HG03442 (cell line): ENCODE measurements around the gene TMEM18.
"Not testable (repeated sequence)": the region's sequence is repeated elsewhere in the genome, so short reads cannot be mapped to it uniquely, and the experiment has no call there.

Experiments used
- ATAC-seq: cut with Tn5 transposase; IDR thresholded peaks from one replicate; pipeline ENCODE4 v1.9.1; 2021; ENCODE audit warnings: mild to moderate bottlenecking, moderate library complexity; ENCODE audit not compliant: unreplicated experiment

Gene TMEM18

GRCh38 chr2:694174-694573, 17.0 kb upstream of the TMEM18 start:
- ATAC-seq, result no peak

GRCh38 chr2:693606-694005, 16.4 kb upstream of the TMEM18 start:
- no peak for ATAC-seq

- ATAC-seq, result no peak
These were observed 15.6 kb upstream of the TMEM18 start for GRCh38 chr2:692767-693166.

- no peak for ATAC-seq
These were observed 14.9 kb upstream of the TMEM18 start for GRCh38 chr2:691821-692761.

GRCh38 chr2:690799-691198, 13.6 kb upstream of the TMEM18 start:
- no peak for ATAC-seq

- no peak for ATAC-seq
These were observed 12.8 kb upstream of the TMEM18 start for GRCh38 chr2:689877-690510.

- no peak for ATAC-seq
These were observed 12.0 kb upstream of the TMEM18 start for GRCh38 chr2:689237-689636.

GRCh38 chr2:688504-689076, 11.4 kb upstream of the TMEM18 start:
- no peak for ATAC-seq

GRCh38 chr2:685421-685820, 8.2 kb upstream of the TMEM18 start:
- ATAC-seq, result no peak

- ATAC-seq, result not testable (repeated sequence)
These were observed 7.7 kb upstream of the TMEM18 start for GRCh38 chr2:684913-685312.

GRCh38 chr2:682226-682625, 5.0 kb upstream of the TMEM18 start:
- no peak for ATAC-seq

GRCh38 chr2:681312-681711, 4.1 kb upstream of the TMEM18 start:
- no peak for ATAC-seq

- ATAC-seq, result no peak
These were observed 3.3 kb upstream of the TMEM18 start for GRCh38 chr2:680496-680895.

GRCh38 chr2:678964-679363, 1.8 kb upstream of the TMEM18 start:
- ATAC-seq, result no peak

- no peak for ATAC-seq
These were observed 849 bp upstream of the TMEM18 start for GRCh38 chr2:677959-678550.

GRCh38 chr2:676647-677055, 555 bp downstream of the TMEM18 start:
- ATAC-seq, result peak; percentile 78

- peak; percentile 24 for ATAC-seq
These were observed 1.1 kb downstream of the TMEM18 start for GRCh38 chr2:675982-676646.

GRCh38 chr2:675460-675859, 1.7 kb downstream of the TMEM18 start:
- no peak for ATAC-seq

GRCh38 chr2:675051-675450, 2.2 kb downstream of the TMEM18 start:
- ATAC-seq, result no peak

GRCh38 chr2:674321-674985, 2.8 kb downstream of the TMEM18 start:
- no peak for ATAC-seq
